Tibial nerve (tissue), 4 donors: ENCODE measurements around the gene COMT.

Experiments used
- EP300 ChIP-seq, 2 donors: sonication (generic); formaldehyde crosslinking; IDR thresholded peaks; one replicate each; pipeline ENCODE4 v1.6.1; 2017; ENCODE audit warnings: antibody characterized with exemption in 2 of 2, mild to moderate bottlenecking in 1 of 2
- POLR2A ChIP-seq, 2 donors: fragments of 450-650 bp; IDR thresholded peaks; one replicate each; pipeline ENCODE4 v1.6.1; 2017; ENCODE audit warnings: antibody characterized with exemption in 2 of 2, mild to moderate bottlenecking in 2 of 2, moderate library complexity in 2 of 2
- TF ChIP-seq, protein P1 (sequence below), 5 experiments: fragments of 200-600 bp in 3 of 5; fragments of 450-650 bp in 2 of 5; sonication (generic) in 3 of 5; IDR thresholded peaks; one replicate each; pipeline ENCODE4 v1.5.1; 2016 to 2019; ENCODE audit warnings: antibody characterized with exemption in 5 of 5, mild to moderate bottlenecking in 3 of 5, moderate library complexity in 2 of 5

DNA sequence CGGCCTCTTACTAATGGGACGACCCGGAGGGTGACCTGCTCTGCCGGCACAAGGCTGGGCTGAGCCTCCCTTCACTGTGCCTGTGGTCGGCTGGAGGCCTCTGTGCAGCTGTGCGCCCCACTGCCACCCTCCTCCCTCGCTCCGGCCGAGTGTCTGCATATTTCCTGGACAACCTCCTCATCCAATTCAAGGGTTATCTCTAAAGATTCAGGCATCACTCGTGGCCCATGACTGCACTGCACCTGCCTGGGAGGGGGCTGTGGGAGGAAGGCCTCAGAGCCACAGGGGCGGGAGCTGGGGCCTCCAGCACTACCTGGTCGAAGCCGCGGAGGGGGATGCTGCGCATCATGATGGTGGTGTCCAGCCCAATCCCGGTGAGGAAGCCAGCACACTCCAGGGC, 43.8 kb upstream of the COMT start:
- TF ChIP-seq, protein P1, sequence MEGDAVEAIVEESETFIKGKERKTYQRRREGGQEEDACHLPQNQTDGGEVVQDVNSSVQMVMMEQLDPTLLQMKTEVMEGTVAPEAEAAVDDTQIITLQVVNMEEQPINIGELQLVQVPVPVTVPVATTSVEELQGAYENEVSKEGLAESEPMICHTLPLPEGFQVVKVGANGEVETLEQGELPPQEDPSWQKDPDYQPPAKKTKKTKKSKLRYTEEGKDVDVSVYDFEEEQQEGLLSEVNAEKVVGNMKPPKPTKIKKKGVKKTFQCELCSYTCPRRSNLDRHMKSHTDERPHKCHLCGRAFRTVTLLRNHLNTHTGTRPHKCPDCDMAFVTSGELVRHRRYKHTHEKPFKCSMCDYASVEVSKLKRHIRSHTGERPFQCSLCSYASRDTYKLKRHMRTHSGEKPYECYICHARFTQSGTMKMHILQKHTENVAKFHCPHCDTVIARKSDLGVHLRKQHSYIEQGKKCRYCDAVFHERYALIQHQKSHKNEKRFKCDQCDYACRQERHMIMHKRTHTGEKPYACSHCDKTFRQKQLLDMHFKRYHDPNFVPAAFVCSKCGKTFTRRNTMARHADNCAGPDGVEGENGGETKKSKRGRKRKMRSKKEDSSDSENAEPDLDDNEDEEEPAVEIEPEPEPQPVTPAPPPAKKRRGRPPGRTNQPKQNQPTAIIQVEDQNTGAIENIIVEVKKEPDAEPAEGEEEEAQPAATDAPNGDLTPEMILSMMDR (IDR thresholded peaks at IDR 0.05) = no peak
- TF ChIP-seq POLR2A (IDR thresholded peaks at IDR 0.05) = no peak
- no peak for TF ChIP-seq EP300 (IDR thresholded peaks at IDR 0.05)
